Vagina (tissue), 2 donors: ENCODE results near the gene HTR3C.
"Not testable (repeated sequence)": the region's sequence is repeated elsewhere in the genome, so short reads cannot be mapped to it uniquely, and the experiment has no call there.

Source experiments
- CTCF ChIP-seq, 3 experiments: fragments of 450-650 bp in 2 of 3; fragments of 200-600 bp in 1 of 3; sonication (generic) in 1 of 3; IDR thresholded peaks; one replicate each; pipeline ENCODE4 v1.5.1; 2017 to 2019; ENCODE audit warnings: antibody characterized with exemption in 3 of 3, mild to moderate bottlenecking in 2 of 3, moderate library complexity in 2 of 3
- POLR2A ChIP-seq, 2 donors: fragments of 450-650 bp; IDR thresholded peaks; one replicate each; pipeline ENCODE4 v1.6.1; 2017; ENCODE audit warnings: antibody characterized with exemption in 2 of 2, mild to moderate bottlenecking in 2 of 2, moderate library complexity in 2 of 2
- POLR2AphosphoS5 ChIP-seq, 2 donors: sonication (generic); formaldehyde crosslinking; IDR thresholded peaks; one replicate each; pipeline ENCODE4 v1.9.0; 2017; ENCODE audit warnings: antibody characterized with exemption in 2 of 2, mild to moderate bottlenecking in 2 of 2, low read depth in 1 of 2; ENCODE audit not compliant: insufficient read depth in 1 of 2

DNA sequence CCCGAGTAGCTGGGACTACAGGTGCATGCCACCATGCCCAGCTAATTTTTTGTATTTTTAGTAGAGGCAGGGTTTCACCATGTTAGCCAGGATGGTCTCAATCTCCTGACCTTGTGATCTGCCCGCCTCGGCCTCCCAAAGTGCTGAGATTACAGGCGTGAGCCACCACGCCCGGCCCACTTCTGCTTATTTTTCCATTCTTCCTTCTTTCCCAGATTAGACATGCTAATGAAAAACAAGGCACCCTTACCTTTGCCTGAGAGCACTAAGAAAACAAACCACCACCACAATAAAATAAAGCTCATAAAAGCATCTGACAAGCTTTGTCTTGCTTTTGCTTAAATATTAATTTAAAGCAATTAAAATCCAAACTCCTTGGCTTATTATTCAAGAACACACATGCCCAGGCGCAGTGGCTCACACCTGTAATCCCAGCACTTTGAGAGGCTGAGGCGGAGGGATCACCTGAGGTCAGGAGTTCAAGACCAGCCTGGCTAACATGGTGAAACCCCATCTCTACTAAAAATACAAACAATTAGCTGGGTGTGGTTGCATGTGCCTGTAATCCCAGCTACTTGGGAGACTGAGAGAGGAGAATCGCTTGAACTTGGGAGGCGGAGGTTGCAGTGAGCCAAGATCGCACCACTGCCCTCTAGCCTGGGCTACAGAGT lies 45.6 kb upstream of the HTR3C start:
- TF ChIP-seq CTCF (IDR thresholded peaks at IDR 0.05); POLR2A (IDR thresholded peaks at IDR 0.05); POLR2AphosphoS5 (IDR thresholded peaks at IDR 0.05; ENCODE audit: insufficient read depth in 1 of 2, low read depth in 1 of 2): not testable (repeated sequence)
